OCI-LY7 (cell line): ENCODE data around the gene HDAC9. TPM values are rescaled to one million over a fixed set of nuclear protein-coding genes. Genes with fewer than 3 reads are reported as not detected.

Source experiments
- BruUV-seq: library from RNA; stranded (reverse); fragments of 400-500 nt; replicated peaks from 2 replicates; lab custom pipeline; 2021; lab: Mats Ljungman, UMichigan
- CTCF ChIA-PET: fragments of 300-600 bp; sonication (Branson Sonifier 250); formaldehyde crosslinking; loops from one replicate; lab custom pipeline; 2022; ENCODE audit warnings: antibody characterized with exemption; ENCODE audit not compliant: unreplicated experiment; lab: Charles Lee
- POLR2A ChIA-PET: fragments of 300-600 bp; sonication (Branson Sonifier 250); formaldehyde crosslinking; loops from one replicate; lab custom pipeline; 2022; ENCODE audit warnings: antibody characterized with exemption; lab: Charles Lee
- DNase-seq: peaks from one replicate; pipeline ENCODE4 v3.0.0-alpha.2; 2015; ENCODE audit warnings: low spot score
- H2AFZ ChIP-seq: fragments of 200-600 bp; sonication (generic), shearing (Covaris generic); 2 replicates; pipeline ENCODE4 v1.6.1; 2014; ENCODE audit warnings: mild to moderate bottlenecking, antibody characterized with exemption, low read length, moderate library complexity
- H3K27ac ChIP-seq: fragments of 200-600 bp; sonication (generic); 2 replicates; pipeline ENCODE4 v1.5.1; 2014; ENCODE audit warnings: mixed run types, low read depth, mild to moderate bottlenecking, moderate library complexity, low read length, inconsistent platforms; ENCODE audit not compliant: poor library complexity, severe bottlenecking
- H3K36me3 ChIP-seq: fragments of 200-600 bp; sonication (generic); 2 replicates; pipeline ENCODE4 v1.6.1; 2014; ENCODE audit warnings: mild to moderate bottlenecking, antibody characterized with exemption, low read length, moderate library complexity, mixed read lengths; ENCODE audit not compliant: insufficient read depth
- H3K4me1 ChIP-seq: fragments of 200-600 bp; sonication (generic); 2 replicates; pipeline ENCODE4 v1.5.1; 2014; ENCODE audit warnings: mild to moderate bottlenecking, low read length; ENCODE audit not compliant: insufficient read depth, poor library complexity, severe bottlenecking
- H3K4me2 ChIP-seq: fragments of 200-600 bp; sonication (generic); 2 replicates; pipeline ENCODE4 v1.6.1; 2014; ENCODE audit warnings: mild to moderate bottlenecking, low read length
- H3K4me3 ChIP-seq: fragments of 200-600 bp; sonication (generic); 2 replicates; pipeline ENCODE4 v1.5.1; 2014; ENCODE audit warnings: mild to moderate bottlenecking, low read depth, low read length; ENCODE audit not compliant: poor library complexity, severe bottlenecking
- H3K79me2 ChIP-seq: fragments of 200-600 bp; sonication (generic); 2 replicates; pipeline ENCODE4 v1.6.1; 2016; ENCODE audit warnings: low read depth, mild to moderate bottlenecking, low read length, moderate library complexity, mixed read lengths; ENCODE audit not compliant: insufficient read depth
- H3K9me2 ChIP-seq: fragments of 200-600 bp; sonication (generic); 2 replicates; pipeline ENCODE4 v1.6.1; 2016; ENCODE audit warnings: mild to moderate bottlenecking, low read length, mixed read lengths; ENCODE audit not compliant: insufficient read depth
- H3K9me3 ChIP-seq: fragments of 200-600 bp; sonication (generic); 2 replicates; pipeline ENCODE4 v1.6.1; 2014; ENCODE audit warnings: mild to moderate bottlenecking, mixed run types, low read length, mixed read lengths
- H4K20me1 ChIP-seq: fragments of 200-600 bp; sonication (generic); 2 replicates; pipeline ENCODE4 v1.6.1; 2014; ENCODE audit warnings: mild to moderate bottlenecking, antibody characterized with exemption, low read length, moderate library complexity, mixed read lengths; ENCODE audit not compliant: insufficient read depth
- CTCF ChIP-seq: fragments of 200-600 bp; sonication (generic); conservative IDR thresholded peaks from 2 replicates; pipeline ENCODE4 v1.5.1; 2014; ENCODE audit warnings: mild to moderate bottlenecking, antibody characterized with exemption, low read length, moderate library complexity, mixed read lengths
- EZH2phosphoT487 ChIP-seq: fragments of 200-600 bp; sonication (generic); IDR thresholded peaks from 2 replicates; pipeline ENCODE4 v1.6.1; 2018; ENCODE audit warnings: low read depth, borderline replicate concordance, mild to moderate bottlenecking, mixed run types, antibody characterized with exemption, low read length, moderate library complexity, mixed read lengths
- intact Hi-C: fragments of 100-400 bp; cut with micrococcal nuclease; formaldehyde crosslinking; loops from one replicate; pipeline ENCODE4 v1.10.0; 2022; ENCODE audit not compliant: unreplicated experiment
- total RNA-seq, 2 experiments: library from RNA; depleted of rRNA in 1 of 2; stranded (reverse); fragments of >200 nt in 1 of 2; shearing (Covaris generic) in 1 of 2; gene quantifications; 2 replicates each; pipeline ENCODE4 v1.2.3, GENCODE V29; 2014 to 2022

Gene HDAC9
- total RNA-seq, 2 experiments from 2014 or later = 58.8 to 91.7 TPM

- H3K36me3 ChIP-seq = no peaks in the 10 kb centered on the region
- no peak overlapping the region for H2AFZ ChIP-seq
- no peaks in the 10 kb centered on the region for H3K4me1 ChIP-seq
- no peaks in the 10 kb centered on the region for H3K9me2 ChIP-seq
- H3K27ac ChIP-seq = no peak overlapping the region
- intact Hi-C loops = no loop called here
- H4K20me1 ChIP-seq = no peaks in the 10 kb centered on the region
- CTCF ChIA-PET = no interaction called here
- no peaks in the 10 kb centered on the region for H3K79me2 ChIP-seq
- POLR2A ChIA-PET = no interaction called here
- no peak overlapping the region for H3K4me3 ChIP-seq
- DNase-seq = no peak
- H3K9me3 ChIP-seq = no peaks in the 10 kb centered on the region
- no TSS peak for BruUV-seq
- no peak overlapping the region for H3K4me2 ChIP-seq
- TF ChIP-seq EZH2phosphoT487 = no peak
- TF ChIP-seq CTCF = no peak
Observed at GRCh38 chr7:18958627-18959026, 463.1 kb downstream of the HDAC9 start.

- no peak overlapping the region for H3K4me3 ChIP-seq
- CTCF ChIA-PET = no interaction called here
- no TSS peak for BruUV-seq
- no peaks in the 10 kb centered on the region for H4K20me1 ChIP-seq
- intact Hi-C loops = no loop called here
- H3K79me2 ChIP-seq = no peaks in the 10 kb centered on the region
- H3K9me3 ChIP-seq = no peaks in the 10 kb centered on the region
- no peak overlapping the region for H3K27ac ChIP-seq
- H3K9me2 ChIP-seq = no peaks in the 10 kb centered on the region
- POLR2A ChIA-PET = no interaction called here
- H3K36me3 ChIP-seq = no peaks in the 10 kb centered on the region
- H2AFZ ChIP-seq = no peak overlapping the region
- H3K4me2 ChIP-seq = no peak overlapping the region
- no peaks in the 10 kb centered on the region for H3K4me1 ChIP-seq
- no peak for DNase-seq
- TF ChIP-seq CTCF = no peak
- no peak for TF ChIP-seq EZH2phosphoT487
Observed at GRCh38 chr7:18960725-18961124, 465.2 kb downstream of the HDAC9 start.

GRCh38 chr7:18962031-18962430, 466.5 kb downstream of the HDAC9 start:
- BruUV-seq = no TSS peak
- POLR2A ChIA-PET = interaction anchor here (0.8 kb wide), 1 partner anchor 10 kb away, joined by 5 read pairs; no protein-coding TSS in a partner anchor

More at GRCh38 chr7:18962031-18962430, 466.5 kb downstream of the HDAC9 start:
- H3K9me2 ChIP-seq = no peaks in the 10 kb centered on the region
- H3K27ac ChIP-seq = no peak overlapping the region
- no peak overlapping the region for H2AFZ ChIP-seq
- intact Hi-C loops = no loop called here
- no peaks in the 10 kb centered on the region for H4K20me1 ChIP-seq
- CTCF ChIA-PET = no interaction called here
- no peaks in the 10 kb centered on the region for H3K36me3 ChIP-seq
- TF ChIP-seq CTCF = no peak
- TF ChIP-seq EZH2phosphoT487 = no peak
- H3K4me2 ChIP-seq = no peak overlapping the region
- H3K9me3 ChIP-seq = no peaks in the 10 kb centered on the region
- no peak for DNase-seq
- no peaks in the 10 kb centered on the region for H3K79me2 ChIP-seq
- no peaks in the 10 kb centered on the region for H3K4me1 ChIP-seq
- no peak overlapping the region for H3K4me3 ChIP-seq
